Measurements from ENCODE around the gene OBP2A.
"Not testable (repeated sequence)": the region's sequence is repeated elsewhere in the genome, so short reads cannot be mapped to it uniquely, and the experiment has no call there.

OBP2A gene

DNA sequence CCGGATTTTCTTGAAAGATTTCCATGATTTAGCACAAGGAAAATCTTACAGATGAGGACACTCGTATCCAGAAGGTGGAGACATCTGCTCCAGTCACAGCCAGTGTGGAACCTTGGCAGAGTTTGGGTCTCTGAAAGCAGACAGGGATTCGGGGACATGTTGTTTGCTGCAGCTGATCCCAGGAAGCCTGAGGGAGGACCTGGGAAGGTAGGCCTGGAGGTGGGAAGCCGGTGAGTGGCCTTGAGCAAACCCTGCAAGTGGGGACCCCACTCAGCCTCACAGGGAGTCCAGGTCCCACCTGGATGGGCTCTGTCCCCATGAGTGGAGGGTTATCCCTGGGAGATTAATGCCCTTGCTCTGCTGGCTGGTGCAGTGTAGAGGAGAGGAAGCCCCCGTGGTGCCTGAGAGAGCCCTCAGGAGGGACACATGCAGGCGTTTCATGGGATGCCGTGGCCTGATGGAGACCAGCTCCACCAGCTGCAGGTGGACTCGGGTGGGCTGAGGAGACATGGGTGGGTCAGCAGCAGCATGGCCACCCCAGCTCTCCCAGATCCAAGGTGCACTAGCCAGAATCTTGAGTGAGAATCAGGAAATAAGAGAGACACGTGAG lies 37.6 kb upstream of the OBP2A start:
- no peak for DNase-seq

DNA sequence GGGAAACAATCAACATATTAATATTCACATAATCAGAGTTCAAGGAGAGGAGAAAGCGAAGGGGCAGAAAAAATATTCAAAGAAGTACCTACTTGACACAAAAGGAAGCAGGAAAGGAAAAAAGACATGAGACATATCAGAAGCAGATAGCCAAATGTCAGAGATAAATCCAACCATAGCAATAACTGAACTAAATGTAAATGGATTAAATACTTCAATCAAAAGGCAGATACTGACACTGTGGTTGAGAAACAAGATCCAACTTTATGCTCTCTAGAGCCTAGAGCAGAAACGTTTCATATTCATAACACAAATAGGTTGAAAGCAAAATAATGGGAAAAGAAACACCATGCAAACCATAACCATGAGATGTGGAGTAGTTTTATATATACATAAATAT lies 36.5 kb upstream of the OBP2A start:
- no peak for DNase-seq

DNA sequence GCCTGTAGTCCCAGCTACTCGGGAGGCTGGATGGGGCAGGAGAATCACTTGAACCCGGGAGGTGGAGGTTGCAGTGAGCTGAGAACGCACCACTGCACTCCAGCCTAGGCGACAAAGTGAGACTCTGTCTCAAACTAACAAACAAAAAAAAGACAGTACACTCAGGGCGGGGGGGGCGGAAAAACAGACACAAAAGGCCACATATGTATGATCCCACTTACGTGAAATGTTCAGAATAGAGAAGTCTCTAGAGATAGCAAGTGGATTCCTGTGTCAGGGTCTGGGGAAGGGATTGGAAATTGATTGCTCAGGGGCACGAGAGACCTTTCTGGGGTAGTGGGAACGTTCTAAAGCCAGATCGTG lies 33.7 kb upstream of the OBP2A start:
- DNase-seq = no peak

DNA sequence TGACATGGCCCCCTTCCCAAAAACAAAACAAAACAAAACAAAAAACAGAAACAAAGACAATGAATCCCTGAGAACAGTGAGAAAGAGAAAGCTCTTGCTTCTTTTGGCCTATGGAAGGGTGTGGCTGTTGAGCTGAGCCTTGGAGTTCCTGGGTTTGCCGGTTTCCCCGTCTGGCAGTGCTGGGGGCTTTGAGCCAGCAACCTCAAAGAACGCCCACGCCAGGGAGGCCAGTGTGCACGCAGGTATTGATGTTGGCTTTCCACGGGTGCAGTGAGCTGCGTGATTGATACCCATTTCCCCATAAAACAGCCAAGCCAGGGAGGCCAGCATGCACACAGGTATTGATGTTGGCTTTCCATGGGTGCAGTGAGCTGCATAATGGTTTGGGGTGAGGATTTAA lies 33.0 kb upstream of the OBP2A start:
- DNase-seq = no peak

DNA sequence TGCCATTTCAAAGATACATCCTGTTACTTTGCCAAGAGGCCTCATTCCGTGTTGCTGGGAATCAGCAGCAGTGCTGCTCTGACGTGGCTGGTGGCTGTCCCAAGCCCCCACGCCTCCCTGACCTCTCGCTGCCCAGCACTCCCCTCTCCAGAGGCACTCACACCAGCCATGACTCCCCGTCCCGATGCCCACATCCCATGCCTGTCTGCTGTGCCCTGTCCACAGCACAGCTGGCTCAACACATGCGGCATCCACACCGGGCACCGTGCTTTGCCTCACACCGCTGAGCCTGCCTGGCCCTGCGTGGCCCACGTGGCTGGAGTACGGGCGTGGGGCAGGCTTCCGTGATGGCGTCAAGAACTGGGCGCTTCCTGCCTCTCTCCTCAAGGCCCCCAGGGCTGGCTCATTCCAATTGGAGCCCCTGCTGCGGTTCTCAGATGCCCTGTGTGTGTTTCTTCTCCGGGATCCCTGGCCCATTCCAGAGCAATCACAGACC lies 32.5 kb upstream of the OBP2A start:
- DNase-seq = no peak

- not testable (repeated sequence) for DNase-seq
Measured at GRCh38 chr9:135513906-135514305, 32.0 kb upstream of the OBP2A start.

- no peak for DNase-seq
Measured at GRCh38 chr9:135514342-135515082, 31.4 kb upstream of the OBP2A start.

GRCh38 chr9:135515083-135515951 lies 30.6 kb upstream of the OBP2A start:
- no peak for DNase-seq

DNA sequence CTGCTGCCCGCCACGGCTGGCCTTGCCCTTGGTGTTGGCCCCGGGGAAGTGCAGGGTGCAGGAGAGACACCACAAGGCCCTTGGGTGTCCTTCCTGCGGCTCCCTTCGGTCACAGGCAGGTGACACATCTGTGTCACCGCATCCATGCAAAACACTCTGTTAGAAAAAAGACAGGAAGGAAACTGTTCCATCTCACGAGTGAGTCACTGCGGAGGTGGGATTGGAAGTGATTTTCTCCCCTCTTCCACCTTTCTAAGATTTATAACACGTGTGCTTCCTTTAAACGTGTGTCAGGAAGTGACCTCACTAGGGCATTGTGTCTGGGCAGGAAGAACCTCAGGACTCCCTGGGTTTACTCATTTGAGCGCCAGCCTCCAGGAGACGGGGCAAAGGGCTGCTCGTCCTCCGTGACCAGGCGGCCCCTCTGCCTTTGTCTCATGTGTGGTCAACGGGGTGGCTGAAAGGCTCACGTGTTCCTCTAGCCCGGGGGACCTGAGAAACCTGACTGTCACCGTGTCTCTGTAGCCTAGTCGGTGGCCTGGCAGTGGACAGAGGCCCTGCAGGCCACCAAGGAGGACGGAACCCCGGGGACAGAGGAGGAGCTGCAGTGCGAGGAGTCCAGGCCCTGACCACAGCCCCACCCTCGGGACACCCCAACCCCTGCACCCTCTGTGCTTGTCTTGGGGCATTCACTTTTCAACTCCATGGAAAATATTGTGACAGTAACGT lies 29.6 kb upstream of the OBP2A start:
- no peak for DNase-seq

DNA sequence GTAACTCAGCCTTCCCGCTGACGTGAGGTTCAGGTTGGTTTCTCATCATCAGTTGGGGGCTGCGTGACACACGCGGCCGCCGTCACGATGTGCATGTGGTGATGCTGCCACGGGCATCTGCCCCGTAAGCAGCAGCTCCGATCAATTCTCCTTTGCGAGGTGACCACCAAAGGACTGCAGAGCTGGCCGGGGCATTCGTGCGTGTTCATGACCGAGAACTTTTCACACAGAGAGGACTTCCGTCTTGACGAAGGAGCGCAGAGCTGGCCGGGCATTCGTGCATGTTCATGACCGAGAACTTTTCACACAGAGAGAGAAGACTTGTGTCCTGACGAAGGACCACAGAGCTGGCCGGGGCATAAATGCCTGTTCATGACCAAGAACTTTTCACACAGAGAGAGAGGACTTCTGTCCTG lies 28.5 kb upstream of the OBP2A start:
- DNase-seq = no peak

GRCh38 chr9:135519179-135519971 lies 26.6 kb upstream of the OBP2A start:
- DNase-seq = no peak

DNA sequence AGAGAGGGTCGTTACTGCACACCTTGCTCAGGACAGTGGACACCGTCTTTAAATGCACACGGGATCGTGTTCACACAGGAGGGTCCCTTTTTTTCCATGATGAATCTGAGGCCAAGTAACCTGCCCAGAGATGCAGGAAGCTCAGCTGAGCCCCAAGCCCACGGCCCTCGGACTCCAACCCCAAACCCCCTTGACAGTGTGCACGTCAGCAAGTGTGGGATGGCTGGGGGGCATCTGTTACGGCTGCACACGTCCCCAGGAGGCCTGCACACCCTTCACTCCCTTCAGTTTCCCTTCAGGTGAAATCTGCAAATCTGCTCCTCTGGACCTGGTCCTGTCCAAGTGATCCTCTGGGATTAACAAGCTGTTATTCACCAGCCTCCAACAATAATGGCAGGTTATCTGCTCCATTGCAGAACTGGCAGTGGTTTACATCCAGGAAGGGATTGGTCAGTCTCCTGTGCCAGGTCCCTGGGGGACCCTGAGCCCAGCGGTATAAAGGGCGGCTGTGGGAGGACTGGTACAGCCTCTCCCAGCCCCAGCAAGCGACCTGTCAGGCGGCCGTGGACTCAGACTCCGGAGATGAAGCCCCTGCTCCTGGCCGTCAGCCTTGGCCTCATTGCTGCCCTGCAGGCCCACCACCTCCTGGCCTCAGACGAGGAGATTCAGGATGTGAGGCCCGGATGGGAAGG lies 24.9 kb upstream of the OBP2A start, which contains the start of gene LCN1:
Gene LCN1 (plus strand): TSS at position 525 of the 692 bp plus-strand sequence. CDS start 58 bp downstream, at position 583.
- no peak for DNase-seq

GRCh38 chr9:135521608-135522095 lies 24.3 kb upstream of the OBP2A start:
- no peak for DNase-seq

DNA sequence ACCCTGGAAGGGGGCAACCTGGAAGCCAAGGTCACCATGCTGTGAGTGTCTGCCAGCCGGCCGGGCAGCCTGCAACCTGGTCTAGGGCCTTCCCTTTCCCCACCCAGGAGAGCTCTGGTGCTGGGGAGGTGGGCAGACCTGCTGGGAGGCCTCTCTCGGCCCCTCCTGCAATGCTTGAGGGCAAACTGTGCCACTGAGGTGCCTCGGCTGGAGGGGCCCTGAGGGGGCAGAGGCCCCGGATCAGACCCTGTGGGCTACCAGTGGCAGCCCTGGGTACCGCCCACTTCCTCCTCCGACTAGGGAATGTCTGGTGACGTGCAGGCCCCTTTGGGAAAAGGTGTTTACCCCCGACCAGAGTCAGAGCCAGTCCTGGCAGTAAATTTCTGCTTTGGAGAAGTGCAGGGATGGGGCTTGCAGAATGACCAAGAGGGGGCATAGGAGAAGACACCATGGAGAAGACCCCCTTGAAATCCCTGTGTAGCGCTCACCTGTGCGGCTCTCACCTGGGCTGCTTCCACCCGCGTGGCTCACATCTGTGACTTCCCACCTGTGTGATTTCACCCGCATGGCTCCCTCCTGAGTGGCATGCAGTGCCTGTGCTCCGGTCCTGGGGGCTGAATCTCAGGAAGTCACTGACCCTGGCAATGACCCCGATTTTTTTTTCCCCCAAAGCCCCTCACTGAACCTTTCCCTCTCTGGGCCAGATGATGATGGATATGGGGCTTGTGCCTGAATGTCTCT lies 23.6 kb upstream of the OBP2A start:
- DNase-seq = no peak

- DNase-seq = no peak
Measured at GRCh38 chr9:135522931-135523330, 23.0 kb upstream of the OBP2A start.

DNA sequence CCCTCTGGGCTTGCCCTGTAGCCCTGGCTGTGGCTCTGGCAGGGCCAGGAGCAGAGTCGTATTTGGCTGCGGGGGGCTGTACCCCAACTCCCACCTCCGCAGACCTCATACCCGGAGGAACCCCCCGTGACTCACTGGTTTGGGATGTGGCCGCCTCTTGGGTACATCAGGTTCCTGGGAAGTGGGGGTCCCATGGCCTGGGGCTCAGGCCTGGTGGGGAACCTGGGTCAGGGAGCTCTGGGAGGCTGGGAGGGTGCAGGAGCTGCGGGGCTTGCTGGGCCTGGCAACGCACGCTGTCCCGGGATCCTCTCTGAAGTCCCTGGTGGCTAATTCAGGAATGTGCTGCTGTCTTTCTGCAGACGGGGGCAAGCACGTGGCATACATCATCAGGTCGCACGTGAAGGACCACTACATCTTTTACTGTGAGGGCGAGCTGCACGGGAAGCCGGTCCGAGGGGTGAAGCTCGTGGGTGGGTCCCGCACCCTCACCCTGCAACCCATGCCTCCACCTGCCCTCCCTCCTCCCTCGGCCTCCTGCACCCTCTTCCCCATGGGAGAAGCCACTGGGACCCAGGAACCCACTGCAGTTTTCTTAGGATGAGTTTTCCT lies 22.3 kb upstream of the OBP2A start:
- DNase-seq = no peak

DNA sequence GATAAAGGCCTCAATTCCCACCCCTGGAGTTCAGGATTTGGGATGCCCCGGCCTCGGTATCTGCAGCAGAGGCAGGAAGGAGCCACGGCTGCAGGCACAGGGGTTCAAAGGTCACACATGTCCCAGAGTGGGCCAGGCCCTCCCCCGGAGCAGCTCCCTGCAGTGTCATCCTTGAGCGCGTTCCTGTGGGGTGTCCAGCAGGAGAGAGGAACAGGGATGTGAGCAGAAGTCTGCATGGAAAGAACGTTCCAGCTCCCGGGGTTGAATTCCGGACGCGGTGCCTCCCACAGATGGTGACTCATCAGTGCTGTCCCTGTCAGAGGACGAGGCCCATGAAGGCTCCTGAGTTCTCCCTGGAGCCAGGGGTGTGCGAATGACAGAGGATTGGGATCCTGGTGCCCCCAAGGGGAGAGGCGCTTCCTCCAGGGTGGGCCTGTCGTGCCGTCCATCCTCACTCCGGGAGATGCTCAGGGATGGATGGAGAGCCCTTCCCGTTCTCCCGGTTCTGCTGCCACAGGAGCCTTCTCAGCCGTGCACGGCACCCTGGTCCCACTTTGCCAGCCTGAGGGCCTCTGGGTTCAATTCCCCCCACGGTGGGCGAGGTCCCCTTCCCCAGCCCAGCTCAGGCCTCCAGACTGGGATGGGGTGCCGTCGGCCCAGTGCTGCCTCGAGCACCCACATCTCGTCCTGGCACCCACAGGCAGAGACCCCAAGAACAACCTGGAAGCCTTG lies 21.6 kb upstream of the OBP2A start:
- DNase-seq = no peak

Data from amygdala (tissue), 56 donors.